WTC11 (cell line): ENCODE data around the gene STK16. TPM values are rescaled to one million over a fixed set of nuclear protein-coding genes. Genes with fewer than 3 reads are reported as not detected.
A peak's percentile ranks its signal among the peaks of the same experiment; 100 is the strongest.

Experiments
- ATAC-seq: fragments of 200-7000 bp; cut with Tn5 transposase; 2 replicates; pipeline ENCODE4 v1.10.0; 2021; ENCODE audit warnings: mild to moderate bottlenecking, moderate library complexity
- CTCF ChIA-PET: fragments of 300-600 bp; sonication (Branson Sonifier 250); formaldehyde crosslinking; loops from one replicate; lab custom pipeline; 2021; ENCODE audit warnings: antibody characterized with exemption; lab: Charles Lee
- POLR2A ChIA-PET: fragments of 350-600 bp; sonication (Branson Sonifier 250); formaldehyde crosslinking; loops from one replicate; lab custom pipeline; 2021; ENCODE audit warnings: antibody characterized with exemption; lab: Charles Lee
- DNase-seq: peaks from one replicate; pipeline ENCODE4 v3.0.0; 2021; ENCODE audit warnings: low spot score
- H3K27ac Mint-ChIP-seq: 2 replicates; pipeline ENCODE4 v1.8.0; 2021; ENCODE audit warnings: mixed read lengths
- H3K27me3 Mint-ChIP-seq: 2 replicates; pipeline ENCODE4 v1.8.0; 2021; ENCODE audit warnings: low read depth, mild to moderate bottlenecking, moderate library complexity, mixed read lengths
- H3K36me3 Mint-ChIP-seq: 2 replicates; pipeline ENCODE4 v1.8.0; 2021; ENCODE audit warnings: mixed read lengths
- H3K4me1 Mint-ChIP-seq: 2 replicates; pipeline ENCODE4 v1.8.0; 2022; ENCODE audit warnings: mixed read lengths
- H3K4me3 Mint-ChIP-seq: 2 replicates; pipeline ENCODE4 v1.8.0; 2021; ENCODE audit warnings: mild to moderate bottlenecking, moderate library complexity, mixed read lengths
- H3K9me3 Mint-ChIP-seq: 2 replicates; pipeline ENCODE4 v1.8.0; 2021; ENCODE audit warnings: mixed read lengths
- ATF2 ChIP-seq: sonication (generic); formaldehyde crosslinking; IDR thresholded peaks from 2 replicates; pipeline ENCODE4 v1.8.1; 2022; ENCODE audit warnings: low read depth, missing genetic modification reagents, borderline replicate concordance
- CREM ChIP-seq: sonication (generic); formaldehyde crosslinking; IDR thresholded peaks from 2 replicates; pipeline ENCODE4 v1.8.1; 2022; ENCODE audit warnings: mild to moderate bottlenecking, missing genetic modification reagents, moderate library complexity
- EMX1 ChIP-seq: fragments of 250-450 bp; sonication (Bioruptor Pico); IDR thresholded peaks from 2 replicates; pipeline ENCODE4 v1.8.0; 2021; ENCODE audit warnings: mild to moderate bottlenecking
- ESRRA ChIP-seq: sonication (generic); formaldehyde crosslinking; IDR thresholded peaks from 2 replicates; pipeline ENCODE4 v1.8.1; 2022; ENCODE audit warnings: mild to moderate bottlenecking, missing genetic modification reagents, borderline replicate concordance
- FOXP4 ChIP-seq: sonication (generic); formaldehyde crosslinking; IDR thresholded peaks from 2 replicates; pipeline ENCODE4 v1.8.0; 2022; ENCODE audit warnings: mild to moderate bottlenecking, missing genetic modification reagents
- GTF2I ChIP-seq: fragments of 250-450 bp; sonication (Bioruptor Pico); conservative IDR thresholded peaks from 2 replicates; pipeline ENCODE4 v1.4.0; 2021; ENCODE audit warnings: mild to moderate bottlenecking
- KAT7 ChIP-seq: sonication (generic); formaldehyde crosslinking; IDR thresholded peaks from 2 replicates; pipeline ENCODE4 v1.8.1; 2023; ENCODE audit warnings: missing genetic modification reagents, mild to moderate bottlenecking, borderline replicate concordance
- MYBL2 ChIP-seq: sonication (generic); formaldehyde crosslinking; IDR thresholded peaks from 2 replicates; pipeline ENCODE4 v1.8.1; 2023; ENCODE audit warnings: mild to moderate bottlenecking, moderate library complexity, missing genetic modification reagents
- NFATC4 ChIP-seq: fragments of 250-450 bp; sonication (Bioruptor Pico); IDR thresholded peaks from 2 replicates; pipeline ENCODE4 v1.9.0; 2021; ENCODE audit warnings: mild to moderate bottlenecking
- OVOL2 ChIP-seq: fragments of 250-450 bp; sonication (Bioruptor Pico); IDR thresholded peaks from 2 replicates; pipeline ENCODE4 v1.9.0; 2021; ENCODE audit warnings: mild to moderate bottlenecking, borderline replicate concordance
- PRDM15 ChIP-seq: sonication (generic); formaldehyde crosslinking; IDR thresholded peaks from 2 replicates; pipeline ENCODE4 v1.8.0; 2022; ENCODE audit warnings: missing genetic modification reagents
- SOX15 ChIP-seq: fragments of 250-450 bp; sonication (Bioruptor Pico); IDR thresholded peaks from 2 replicates; pipeline ENCODE4 v1.9.0; 2021; ENCODE audit warnings: mild to moderate bottlenecking
- ZNF121 ChIP-seq: sonication (generic); formaldehyde crosslinking; IDR thresholded peaks from 2 replicates; pipeline ENCODE4 v1.8.0; 2023; ENCODE audit warnings: missing genetic modification reagents
- ZNF263 ChIP-seq: sonication (generic); formaldehyde crosslinking; IDR thresholded peaks from 2 replicates; pipeline ENCODE4 v1.8.1; 2022; ENCODE audit warnings: low read depth, mild to moderate bottlenecking, moderate library complexity, missing genetic modification reagents
- ZNF416 ChIP-seq: fragments of 250-450 bp; sonication (Bioruptor Pico); IDR thresholded peaks from 2 replicates; pipeline ENCODE4 v1.9.0; 2021; ENCODE audit warnings: mild to moderate bottlenecking, inconsistent platforms
- ZNF671 ChIP-seq: fragments of 250-450 bp; sonication (Bioruptor Pico); IDR thresholded peaks from 2 replicates; pipeline ENCODE4 v1.8.0; 2021; ENCODE audit warnings: mild to moderate bottlenecking
- ZSCAN18 ChIP-seq: fragments of 250-450 bp; sonication (Bioruptor Pico); IDR thresholded peaks from 2 replicates; pipeline ENCODE4 v2.1.2; 2022; ENCODE audit warnings: mild to moderate bottlenecking, moderate library complexity
- total RNA-seq: library from RNA; stranded (reverse); gene quantifications from 3 replicates; pipeline ENCODE4 v1.2.3, GENCODE V29; 2021
- TF ChIP-seq, protein P1 (sequence below): fragments of 250-450 bp; sonication (Bioruptor Pico); IDR thresholded peaks from 2 replicates; pipeline ENCODE4 v1.9.0; 2021; ENCODE audit warnings: mild to moderate bottlenecking
- TF ChIP-seq, protein P2 (sequence below): sonication (generic); formaldehyde crosslinking; IDR thresholded peaks from 2 replicates; pipeline ENCODE4 v1.8.1; 2023; ENCODE audit warnings: mild to moderate bottlenecking, missing genetic modification reagents

STK16 gene
- total RNA-seq, 1 experiment from 2014 or later = 27.5 TPM

DNA sequence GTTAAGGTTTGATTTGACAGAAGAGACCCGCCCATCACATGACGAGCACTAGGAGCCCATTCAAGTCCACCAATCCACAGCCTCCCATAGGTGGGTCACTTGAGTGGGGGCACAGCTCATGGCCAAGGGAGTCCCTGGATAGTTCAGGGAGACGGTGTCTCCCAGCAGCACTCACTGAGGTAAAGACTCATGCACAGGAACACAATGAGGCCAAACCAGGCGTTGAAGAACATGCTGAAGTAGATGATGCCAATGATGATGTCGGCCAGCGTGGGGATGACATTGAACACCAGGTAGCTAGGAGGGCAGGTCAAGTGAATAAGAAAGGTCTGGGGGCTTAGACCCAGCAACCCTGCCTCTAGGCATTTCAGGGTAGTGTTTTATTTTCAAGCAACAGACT, 30.5 kb upstream of the STK16 start:
- TF ChIP-seq ZNF263 (CRISPR knock-in tag) (no peak), ZNF121 (CRISPR knock-in tag) (no peak), ZSCAN18 (CRISPR knock-in tag) (no peak), FOXP4 (CRISPR knock-in tag) (no peak), MYBL2 (CRISPR knock-in tag) (no peak), GTF2I (no peak), CREM (CRISPR knock-in tag) (no peak), SOX15 (CRISPR knock-in tag) (no peak), ATF2 (no peak), ESRRA (no peak), NFATC4 (CRISPR knock-in tag) (no peak)
- peaks cover 25% of the 10 kb centered on the region for H3K4me1 Mint-ChIP-seq
- ChIA-PET CTCF (no interaction called here), POLR2A (interaction anchor here (0.6 kb wide), 1 partner anchor 64 kb away, joined by 3 read pairs; no protein-coding TSS in a partner anchor)
- peaks cover 49% of the 10 kb centered on the region for H3K36me3 Mint-ChIP-seq
- H3K9me3 Mint-ChIP-seq = no peaks in the 10 kb centered on the region
- ATAC-seq (no peak), DNase-seq (no peak)
- no peak overlapping the region for H3K27ac Mint-ChIP-seq
- no peak overlapping the region for H3K4me3 Mint-ChIP-seq
- no peaks in the 10 kb centered on the region for H3K27me3 Mint-ChIP-seq

DNA sequence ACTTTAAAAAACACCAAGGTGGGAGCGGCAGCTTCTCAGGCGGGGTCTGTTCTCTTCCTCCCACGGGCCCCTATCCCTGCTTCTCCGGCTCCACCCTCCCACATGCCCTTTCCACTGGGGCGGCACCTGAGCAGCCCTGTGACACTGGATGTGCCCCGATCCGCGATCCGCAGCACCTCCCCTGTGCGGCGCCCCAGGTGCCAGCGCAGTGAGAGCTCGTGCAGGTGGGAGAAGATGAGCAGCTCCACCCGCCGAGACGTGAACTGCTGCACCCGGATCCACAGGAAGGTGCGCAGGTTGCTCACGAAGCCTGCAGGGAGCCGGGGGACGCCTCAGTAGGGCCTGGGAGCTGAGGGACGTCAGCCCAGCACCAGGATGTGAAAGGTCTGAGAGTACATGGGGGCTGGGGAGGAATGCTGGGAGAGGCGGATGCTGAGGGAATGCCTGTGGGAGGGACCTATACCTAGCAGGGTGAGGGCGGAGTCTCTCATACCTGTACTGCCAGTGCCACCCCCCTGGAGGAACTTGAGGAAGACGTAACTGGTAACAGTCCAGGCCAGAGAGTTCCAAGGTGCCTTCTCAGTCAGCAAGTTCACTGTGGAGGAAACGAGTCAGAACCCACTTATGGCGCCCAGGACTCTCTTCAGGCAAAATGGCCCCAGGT, 29.3 kb upstream of the STK16 start:
- Mint-ChIP-seq H3K27ac (no peak overlapping the region; the same call in 1 of the 2 replicates), H3K27me3 (no peaks in the 10 kb centered on the region)
- POLR2A ChIA-PET = interaction anchor here (0.7 kb wide), 1 partner anchor 79 kb away, joined by 3 read pairs; no protein-coding TSS in a partner anchor
- peak; percentile 10 for ATAC-seq
- TF ChIP-seq ZNF416 = no peak
- no peak for TF ChIP-seq EMX1 (CRISPR knock-in tag)
- TF ChIP-seq, protein P1, sequence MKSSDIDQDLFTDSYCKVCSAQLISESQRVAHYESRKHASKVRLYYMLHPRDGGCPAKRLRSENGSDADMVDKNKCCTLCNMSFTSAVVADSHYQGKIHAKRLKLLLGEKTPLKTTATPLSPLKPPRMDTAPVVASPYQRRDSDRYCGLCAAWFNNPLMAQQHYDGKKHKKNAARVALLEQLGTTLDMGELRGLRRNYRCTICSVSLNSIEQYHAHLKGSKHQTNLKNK (CRISPR knock-in tag) = no peak
- no peak for TF ChIP-seq ZNF671 (CRISPR knock-in tag)
- TF ChIP-seq, protein P2, sequence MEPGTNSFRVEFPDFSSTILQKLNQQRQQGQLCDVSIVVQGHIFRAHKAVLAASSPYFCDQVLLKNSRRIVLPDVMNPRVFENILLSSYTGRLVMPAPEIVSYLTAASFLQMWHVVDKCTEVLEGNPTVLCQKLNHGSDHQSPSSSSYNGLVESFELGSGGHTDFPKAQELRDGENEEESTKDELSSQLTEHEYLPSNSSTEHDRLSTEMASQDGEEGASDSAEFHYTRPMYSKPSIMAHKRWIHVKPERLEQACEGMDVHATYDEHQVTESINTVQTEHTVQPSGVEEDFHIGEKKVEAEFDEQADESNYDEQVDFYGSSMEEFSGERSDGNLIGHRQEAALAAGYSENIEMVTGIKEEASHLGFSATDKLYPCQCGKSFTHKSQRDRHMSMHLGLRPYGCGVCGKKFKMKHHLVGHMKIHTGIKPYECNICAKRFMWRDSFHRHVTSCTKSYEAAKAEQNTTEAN (CRISPR knock-in tag) = no peak
- TF ChIP-seq OVOL2 = no peak
- TF ChIP-seq PRDM15 = no peak
- TF ChIP-seq KAT7 = no peak
- TF ChIP-seq, all 79 proteins: peak for 0
- Mint-ChIP-seq H3K4me3 (no peak overlapping the region), H3K4me1 (peaks cover 25% of the 10 kb centered on the region), H3K36me3 (peaks cover 43% of the 10 kb centered on the region), H3K9me3 (no peaks in the 10 kb centered on the region)
- CTCF ChIA-PET = interaction anchor here (0.9 to 1.4 kb wide), 4 partner anchors 79 to 314 kb away, joined by 3 to 4 read pairs (median 3); no protein-coding TSS in a partner anchor
- peak; percentile 27 for DNase-seq
